GM19395 (cell line): ENCODE measurements around the gene VPS18.

Source experiments
- ATAC-seq: cut with Tn5 transposase; IDR thresholded peaks from one replicate; pipeline ENCODE4 v1.9.1; 2021; ENCODE audit warnings: mild to moderate bottlenecking, moderate library complexity; ENCODE audit not compliant: unreplicated experiment

Gene VPS18

DNA sequence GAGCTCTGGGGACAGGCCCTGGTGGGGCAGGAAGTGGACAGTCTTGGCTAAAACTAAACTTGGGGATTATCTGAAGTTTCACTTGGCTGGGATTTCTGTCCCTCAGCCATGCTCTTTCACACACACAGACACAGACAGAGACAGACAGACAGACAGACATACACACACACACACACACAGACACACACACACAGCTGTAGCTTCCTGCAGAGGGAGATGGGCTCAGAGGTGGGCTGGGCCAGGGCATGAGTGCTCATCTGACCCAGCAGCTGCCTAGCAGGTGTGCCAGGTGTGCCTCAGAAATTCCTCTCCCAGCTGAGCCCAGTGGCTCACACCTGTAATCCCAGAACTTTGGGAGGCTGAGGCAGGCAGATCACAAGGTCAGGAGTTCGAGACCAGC, 23.5 kb upstream of the VPS18 start:
- no peak for ATAC-seq

DNA sequence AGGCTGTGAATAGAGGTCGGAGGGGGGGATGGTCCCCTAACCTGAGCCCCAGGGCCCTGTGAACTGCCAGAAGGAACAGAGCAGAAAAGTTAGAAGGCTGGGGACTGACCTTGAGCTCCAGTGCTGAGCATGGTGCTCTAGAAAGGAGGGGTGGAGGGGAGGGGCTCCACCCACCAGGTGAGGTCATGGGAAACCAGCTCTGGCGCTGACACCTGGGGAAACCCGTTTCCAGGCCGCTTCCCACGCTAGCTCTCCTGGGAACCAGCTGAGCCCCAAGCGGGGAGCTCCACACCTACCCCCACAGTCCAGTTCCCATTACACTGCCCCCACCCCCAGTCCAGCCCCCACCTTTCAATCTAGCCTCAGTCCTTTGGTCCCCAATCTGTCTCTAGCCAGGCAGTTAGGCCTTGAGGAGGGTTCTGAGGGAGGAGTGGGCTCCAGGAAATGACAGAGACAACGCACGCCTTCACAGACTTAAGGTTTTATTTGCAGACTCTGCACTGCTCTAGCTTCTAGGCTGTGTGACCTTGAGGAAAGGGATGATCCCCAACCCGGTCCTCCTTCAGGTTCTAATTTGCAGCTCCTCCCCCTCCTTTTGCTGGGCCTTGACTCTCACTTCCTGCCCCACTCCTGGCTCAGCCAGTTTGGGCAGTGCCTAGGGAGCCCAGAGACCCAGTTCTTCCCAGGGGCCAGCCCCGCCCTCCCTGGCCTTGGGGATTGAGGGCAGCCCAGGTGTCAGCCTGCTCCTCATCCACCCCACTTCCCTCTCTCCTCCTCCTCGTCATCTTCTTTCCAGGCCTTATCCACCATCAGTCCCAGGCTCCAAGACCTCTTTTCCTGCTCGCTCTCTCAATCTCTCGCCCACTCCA, 22.3 kb upstream of the VPS18 start:
- ATAC-seq: no peak

DNA sequence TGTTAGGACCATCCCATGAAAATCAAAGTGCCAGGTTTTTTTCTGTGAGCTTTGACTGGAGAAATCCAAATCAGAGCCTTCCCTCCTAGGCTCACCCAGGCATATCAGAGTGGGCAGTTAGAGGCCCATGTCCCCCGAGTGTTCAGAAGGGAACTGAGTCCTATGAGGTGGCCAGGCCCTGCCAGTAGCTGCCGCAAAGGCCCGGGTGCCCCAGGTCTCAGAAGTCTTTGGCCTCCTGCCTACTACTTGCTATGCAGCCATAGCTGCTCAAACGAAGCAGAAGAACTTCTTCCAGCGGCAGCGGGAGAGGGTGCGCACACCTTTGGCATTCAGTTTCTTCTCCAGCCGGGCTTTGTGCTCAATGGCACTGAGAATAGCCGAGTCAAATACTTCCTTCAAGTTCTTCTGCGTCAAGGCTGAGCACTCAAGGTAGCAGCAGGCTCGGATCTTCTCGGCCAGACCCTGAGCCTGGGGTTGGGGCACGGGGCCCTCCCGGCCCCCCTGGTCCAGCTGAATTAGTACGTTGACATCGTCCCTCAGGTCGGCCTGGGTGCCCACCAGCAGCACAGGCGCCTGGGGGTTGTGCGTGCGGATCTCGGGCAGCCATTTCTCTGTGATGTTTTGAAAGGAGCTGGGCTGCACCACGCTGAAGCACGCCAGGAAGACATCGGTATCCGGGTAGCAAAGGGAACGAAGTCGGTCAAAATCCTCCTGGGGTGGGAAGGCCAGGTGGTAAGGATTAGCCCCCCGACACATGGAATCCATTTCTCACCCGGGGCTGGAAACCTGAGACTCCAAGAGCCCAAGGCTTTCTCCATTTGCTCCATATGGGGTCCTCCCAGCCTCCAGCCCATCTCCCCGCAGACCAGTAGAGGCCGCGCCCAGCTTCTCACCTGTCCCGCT, 21.2 kb upstream of the VPS18 start:
- no peak for ATAC-seq

DNA sequence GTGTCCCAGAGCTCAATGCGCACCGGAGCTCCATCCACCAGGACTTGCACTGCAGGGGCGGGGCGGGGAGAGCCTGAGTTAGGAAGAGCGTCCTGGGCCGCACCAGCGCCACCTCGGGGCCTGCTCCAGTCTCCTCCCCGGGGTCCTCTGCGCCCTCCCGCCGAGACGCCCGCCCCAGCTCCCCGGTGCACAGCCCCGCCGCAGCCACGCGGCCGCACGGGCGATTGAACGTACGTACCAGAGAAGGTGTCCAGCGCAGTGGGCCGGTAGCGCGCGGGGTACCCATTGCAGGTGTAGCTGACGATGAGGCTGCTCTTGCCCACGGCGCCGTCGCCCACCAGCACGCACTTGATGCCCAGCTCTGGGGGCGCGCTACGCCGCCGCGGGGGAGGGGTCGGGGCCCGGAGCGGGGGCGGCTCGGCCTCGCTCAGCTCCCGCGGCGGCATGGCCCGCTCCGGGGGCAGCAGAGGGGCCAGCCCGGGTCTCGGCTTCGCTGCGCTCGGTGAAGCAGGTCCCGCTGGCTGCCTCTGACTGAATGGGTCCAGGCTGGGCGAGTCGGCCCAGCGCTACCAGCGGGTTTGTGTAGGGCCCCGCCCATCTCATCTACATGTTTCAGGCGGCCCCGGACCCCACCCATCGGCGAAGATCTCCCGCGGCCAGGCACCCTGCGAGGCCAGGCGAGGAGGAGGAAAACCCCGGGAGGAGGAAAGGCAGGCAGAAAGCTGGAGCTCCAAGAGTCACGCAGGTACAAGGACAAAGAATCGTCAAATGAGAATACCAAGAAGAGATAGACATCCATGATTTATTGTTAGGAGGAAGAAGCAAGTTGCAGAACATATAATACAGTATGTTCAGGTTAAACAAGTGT, 20.3 kb upstream of the VPS18 start, which contains the start of gene RHOV:
Gene RHOV, minus strand, starts transcription at position 541 of the 868 bp plus-strand sequence. Its CDS starts 95 bp downstream, at position 446.
- peak; percentile 57 for ATAC-seq

DNA sequence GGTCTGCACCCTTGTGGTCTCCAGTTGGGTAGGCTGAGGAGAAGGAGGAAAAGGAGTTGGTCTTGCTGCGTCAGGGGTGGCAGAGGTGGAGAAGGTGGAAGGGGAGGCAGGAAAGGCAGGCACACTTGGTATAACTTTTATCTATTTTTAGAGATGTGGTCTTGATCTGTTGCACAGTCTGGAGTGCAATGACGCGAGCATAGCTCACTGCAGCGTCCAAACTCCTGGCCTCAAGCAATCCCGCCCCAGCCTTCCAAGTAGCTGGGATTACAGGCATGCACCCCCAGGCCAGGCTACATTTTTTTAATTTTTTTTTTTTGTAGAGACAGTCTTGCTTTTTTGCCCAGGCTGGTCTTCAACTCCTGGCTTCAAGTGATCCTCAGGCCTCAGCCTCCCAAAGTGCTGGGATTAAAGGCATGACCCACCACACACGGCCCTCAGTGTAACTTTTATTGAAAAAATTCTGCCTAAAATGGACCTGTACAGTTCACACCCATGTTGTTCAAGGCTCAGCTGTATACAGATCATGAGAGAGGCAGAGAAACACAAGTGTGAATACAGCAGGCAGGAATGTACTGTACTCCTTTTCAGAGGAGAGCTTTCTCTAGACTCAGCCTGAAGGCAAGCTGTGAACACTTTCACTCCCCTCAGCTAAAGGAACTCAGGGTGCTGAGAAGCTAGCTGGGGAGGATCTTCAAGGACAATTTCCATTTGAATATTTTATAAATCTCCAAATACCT, 18.1 kb upstream of the VPS18 start:
- ATAC-seq: no peak

DNA sequence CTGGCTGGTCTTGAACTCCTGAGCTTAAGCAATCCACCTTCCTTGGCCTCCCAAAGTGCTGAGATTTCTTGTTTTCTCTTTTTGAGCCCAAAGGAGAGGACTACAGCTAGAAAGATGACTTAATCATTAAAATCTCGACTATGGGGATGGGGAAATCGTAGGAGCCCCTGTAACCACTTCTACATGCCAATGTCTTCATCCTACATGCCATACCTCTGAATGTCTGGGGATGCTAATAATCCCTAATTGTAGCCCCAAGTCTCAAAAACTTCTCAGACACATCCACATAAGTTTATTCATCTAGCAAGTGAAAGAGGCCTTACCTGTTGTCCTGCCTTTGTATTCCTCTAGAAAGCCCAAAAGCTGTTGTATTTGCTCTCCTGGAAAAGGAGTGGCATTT, 16.6 kb upstream of the VPS18 start:
- ATAC-seq: no peak

DNA sequence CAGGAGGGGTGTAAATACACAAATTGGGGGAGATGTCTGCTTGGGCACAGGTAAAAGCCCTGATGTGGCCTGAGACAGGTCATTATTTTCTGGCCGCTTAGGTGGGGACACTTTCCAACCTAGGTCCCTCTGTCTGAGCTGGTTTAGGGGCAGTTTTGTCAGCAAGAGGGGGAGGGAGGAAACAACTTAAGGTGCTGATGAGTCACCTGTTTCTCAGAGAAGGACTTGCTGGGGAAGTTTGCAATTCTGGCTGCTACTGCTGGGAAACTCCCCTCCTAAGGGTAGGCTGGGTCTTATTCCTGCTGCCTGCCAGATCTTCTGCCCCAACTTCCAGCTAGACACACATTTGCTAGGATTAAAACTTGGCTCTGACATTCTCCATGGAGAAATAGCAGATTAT, 15.5 kb upstream of the VPS18 start:
- peak; percentile 76 for ATAC-seq

DNA sequence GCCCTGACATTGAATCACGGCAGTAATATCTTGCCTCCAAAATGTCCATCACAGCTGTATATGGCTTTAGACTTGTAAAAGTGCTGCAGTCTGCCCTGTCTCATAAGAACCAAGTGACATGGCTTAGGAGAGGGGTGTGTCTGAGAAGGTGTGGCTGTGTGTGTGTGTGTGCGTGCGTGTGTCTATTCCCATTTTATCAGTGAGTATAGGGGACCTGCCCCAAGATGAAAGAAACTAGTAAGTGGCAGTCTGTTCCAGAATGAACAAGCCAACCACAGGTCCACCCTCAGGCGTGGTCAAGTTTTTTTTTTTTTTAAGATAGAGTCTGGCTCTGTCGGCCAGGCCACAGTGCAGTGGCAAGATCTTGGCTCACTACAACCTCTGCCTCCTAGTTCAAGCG, 14.6 kb upstream of the VPS18 start:
- ATAC-seq: no peak

DNA sequence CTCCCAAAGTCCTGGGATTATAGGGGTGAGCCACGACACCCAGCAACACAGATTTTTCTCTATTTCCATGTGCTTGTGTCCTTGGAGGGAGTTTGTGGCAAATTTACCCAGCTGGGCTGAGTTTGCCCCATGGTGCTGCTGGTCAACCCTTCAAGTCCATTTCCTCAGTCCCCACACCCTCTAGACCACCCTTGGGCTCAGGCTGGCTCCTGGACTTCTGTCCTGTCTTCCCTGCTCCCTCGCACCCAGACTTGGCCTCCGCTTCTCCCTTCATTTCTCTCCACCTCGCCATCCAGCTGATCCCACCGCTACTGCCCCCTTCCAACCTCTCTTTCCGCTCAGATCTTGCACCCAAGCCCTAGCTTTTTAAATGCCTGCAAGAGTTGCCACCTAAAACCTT, 12.9 kb upstream of the VPS18 start:
- ATAC-seq: no peak

DNA sequence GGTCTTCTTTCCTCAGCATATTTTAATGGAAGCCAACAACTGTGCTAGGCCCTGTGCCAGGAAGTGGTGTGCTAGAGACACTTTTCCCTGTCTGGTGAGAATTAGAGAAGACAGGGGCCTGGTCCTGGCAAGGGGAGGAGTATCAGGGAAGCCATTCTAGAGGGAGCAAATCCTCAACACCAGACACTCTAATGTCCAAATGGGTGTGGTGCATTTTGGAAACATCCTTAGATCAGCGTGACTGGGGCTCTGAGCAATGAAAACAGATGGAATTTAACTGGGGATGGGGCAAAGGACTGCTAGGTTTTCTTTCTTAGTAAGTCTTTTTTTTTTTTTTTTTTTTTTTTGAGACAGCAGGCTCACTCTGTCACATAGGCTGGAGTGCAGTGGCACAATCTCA, 7.7 kb upstream of the VPS18 start:
- ATAC-seq: no peak

DNA sequence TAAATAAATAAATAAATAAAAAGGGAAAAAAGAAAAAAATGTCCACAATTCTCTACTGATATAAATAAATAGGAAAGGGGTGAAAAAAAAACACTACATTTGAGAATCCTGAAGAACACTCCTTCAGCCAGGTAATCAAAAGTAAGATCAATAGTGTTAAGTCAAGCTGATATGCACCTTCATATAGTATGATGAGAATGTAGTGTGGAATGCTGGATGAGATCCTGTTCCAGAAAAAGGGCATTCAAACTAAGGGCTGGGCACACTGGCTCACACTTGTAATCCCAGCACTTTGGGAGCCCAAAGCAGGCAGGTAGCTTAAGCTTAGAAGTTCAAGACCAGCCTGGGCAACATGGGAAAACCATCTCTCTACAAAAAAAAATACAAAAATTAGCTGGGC, 5.1 kb upstream of the VPS18 start:
- no peak for ATAC-seq

DNA sequence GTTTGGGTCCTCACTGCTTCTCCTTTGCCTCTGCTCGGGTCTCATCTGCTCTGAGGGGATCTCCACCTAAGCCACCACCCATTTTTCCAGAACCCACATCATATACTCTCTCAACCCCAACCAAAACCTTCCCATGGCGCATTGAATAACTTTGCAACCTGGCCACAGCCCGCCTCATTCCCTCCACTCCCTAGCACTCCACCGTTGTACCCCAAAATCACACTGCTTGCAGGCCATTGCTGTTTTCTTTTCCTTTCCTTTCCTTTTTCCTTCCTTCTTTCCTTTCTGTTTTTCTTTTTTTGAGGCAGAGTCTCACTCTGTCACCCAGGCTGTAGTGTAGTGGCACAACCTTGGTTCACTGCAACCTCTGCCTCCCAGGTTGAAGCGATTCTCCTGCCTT, 3.1 kb upstream of the VPS18 start:
- no peak for ATAC-seq

DNA sequence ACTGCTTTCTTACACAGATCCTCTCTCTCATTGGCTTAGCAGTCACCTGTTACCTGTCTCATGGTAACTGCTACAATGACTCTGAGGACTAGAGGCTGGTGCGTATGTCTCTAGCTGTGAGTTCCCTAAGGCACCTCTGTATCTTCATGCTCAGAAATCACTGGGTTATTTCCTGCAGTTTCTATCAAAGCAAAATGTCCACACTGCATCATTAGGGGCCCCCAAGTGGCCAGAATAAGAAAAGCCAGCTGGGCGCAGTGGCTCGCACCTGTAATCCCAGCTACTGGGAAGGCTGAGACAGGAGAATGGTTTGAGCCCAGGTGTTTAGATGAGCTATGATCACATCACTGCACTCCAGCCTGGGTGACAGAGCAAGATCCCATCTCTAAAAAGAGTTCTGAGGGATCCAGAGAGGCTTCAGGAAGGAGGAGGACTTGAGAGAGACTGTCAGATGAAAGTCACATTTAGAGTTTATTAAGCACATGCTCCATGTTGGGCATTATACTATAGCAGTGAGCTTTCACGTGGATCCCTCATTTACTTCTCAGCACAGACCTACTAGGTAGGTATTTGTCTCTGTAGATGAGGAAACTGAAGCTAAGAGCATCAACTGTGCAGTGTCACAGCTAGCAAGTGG, 2.3 kb upstream of the VPS18 start:
- ATAC-seq: no peak

DNA sequence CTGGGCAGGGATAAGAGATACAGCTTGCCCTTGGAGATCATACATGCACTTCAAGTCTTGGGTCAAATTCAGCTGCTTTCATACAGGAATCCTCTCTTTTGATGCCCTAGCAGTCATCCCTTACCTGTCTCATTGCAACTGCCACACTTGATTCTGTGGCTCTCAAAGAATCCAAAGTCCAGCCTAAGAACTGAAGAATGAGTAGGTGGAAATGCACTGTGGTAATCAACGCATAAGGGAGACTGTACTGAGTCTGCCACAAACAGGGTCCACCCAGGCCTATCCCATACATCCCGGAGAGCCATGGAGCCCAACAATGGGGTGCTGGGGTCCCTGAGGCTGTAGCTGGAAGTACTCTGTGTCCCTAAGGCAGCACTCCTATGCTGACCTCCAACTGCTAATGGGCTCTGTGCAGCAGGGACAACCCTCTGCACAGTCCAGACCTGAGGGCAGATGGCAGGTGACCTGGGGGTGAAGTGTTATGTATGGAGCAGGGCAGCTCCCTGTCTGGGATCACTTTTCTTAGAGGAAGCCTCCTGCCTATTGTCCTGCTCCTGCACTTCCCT, 1.7 kb upstream of the VPS18 start:
- no peak for ATAC-seq

DNA sequence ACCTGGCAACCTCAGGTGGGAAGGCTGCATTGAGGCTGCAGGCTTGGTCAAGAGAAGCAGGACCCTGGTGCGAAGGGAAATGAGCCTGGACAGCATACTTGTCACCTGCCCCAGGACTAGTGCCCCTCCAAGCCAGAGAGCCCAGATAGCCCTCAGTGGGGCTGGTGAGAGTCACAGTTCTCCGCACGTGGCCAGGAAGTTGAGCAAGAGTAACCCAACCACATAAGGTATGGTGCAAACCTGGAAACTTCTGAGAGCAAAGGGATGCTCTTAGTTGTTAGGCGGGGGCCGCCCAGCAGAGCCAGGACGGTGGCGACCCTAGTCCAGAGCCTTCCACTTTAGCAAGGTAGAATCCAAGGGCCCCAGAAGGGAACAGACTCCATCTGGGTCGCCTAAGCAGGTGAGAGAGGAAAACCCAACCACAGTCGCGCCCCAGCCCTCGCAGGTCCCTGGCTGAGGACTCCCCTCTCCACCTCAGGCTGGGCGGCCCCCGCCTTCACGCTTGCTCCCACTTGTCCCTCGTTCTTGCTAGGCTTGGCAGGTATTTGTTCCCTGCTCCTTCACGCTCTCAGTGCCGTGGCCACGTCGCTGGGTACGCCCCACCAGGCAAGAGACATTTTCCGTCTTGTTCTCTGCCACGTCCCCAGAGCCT, 1.1 kb upstream of the VPS18 start:
- ATAC-seq: no peak

DNA sequence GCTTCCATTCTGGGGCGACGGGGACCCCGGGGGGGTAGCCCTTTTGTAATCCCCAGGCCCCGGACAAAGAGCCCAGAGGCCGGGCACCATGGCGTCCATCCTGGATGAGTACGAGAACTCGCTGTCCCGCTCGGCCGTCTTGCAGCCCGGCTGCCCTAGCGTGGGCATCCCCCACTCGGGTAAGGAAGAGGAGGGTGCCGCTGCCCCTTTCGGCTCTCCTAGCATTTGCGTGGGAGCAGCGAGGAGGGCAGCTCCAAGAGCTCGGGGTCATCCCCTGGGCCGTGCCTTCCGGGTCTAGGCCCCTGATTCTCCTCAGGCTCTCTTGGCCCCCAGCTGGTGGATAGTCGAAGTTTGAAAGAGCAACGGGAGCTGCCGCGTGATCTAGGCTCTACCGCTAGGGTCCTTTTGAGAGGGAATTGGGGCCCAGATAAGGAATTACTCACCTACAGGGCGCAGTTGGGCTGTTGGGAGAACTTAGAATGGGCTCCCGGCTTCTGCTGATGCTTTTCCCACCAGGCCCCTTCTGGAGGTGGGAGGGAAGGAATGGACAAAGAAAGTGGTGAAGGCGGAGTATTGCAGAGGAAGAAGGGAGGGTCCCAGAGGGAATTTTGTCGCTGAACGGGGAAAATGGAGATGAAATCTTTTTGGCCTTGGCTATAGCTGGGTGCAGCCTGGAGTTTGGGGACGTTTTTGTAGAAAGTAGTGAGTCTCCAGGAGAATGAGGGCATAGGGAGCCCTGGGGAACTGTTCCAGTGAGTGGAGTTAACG, 615 bp downstream of the VPS18 start:
- ATAC-seq: peak; percentile 50

DNA sequence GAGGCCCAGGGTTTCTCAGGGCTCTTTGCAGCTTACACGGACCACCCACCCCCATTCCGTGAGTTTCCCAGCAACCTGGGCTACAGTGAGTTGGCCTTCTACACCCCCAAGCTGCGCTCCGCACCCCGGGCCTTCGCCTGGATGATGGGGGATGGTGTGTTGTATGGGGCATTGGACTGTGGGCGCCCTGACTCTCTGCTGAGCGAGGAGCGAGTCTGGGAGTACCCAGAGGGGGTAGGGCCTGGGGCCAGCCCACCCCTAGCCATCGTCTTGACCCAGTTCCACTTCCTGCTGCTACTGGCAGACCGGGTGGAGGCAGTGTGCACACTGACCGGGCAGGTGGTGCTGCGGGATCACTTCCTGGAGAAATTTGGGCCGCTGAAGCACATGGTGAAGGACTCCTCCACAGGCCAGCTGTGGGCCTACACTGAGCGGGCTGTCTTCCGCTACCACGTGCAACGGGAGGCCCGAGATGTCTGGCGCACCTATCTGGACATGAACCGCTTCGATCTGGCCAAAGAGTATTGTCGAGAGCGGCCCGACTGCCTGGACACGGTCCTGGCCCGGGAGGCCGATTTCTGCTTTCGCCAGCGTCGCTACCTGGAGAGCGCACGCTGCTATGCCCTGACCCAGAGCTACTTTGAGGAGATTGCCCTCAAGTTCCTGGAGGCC, 5.4 kb downstream of the VPS18 start:
- ATAC-seq: no peak
